Raji (cell line): ENCODE data around the gene RAB2B.

ENCODE experiments used
- POLR2A ChIP-seq: IDR thresholded peaks from 2 replicates; pipeline ENCODE4 v1.6.1; 2011; ENCODE audit warnings: low read depth, low read length, control low read depth; ENCODE audit not compliant: insufficient read depth

The RAB2B gene

DNA sequence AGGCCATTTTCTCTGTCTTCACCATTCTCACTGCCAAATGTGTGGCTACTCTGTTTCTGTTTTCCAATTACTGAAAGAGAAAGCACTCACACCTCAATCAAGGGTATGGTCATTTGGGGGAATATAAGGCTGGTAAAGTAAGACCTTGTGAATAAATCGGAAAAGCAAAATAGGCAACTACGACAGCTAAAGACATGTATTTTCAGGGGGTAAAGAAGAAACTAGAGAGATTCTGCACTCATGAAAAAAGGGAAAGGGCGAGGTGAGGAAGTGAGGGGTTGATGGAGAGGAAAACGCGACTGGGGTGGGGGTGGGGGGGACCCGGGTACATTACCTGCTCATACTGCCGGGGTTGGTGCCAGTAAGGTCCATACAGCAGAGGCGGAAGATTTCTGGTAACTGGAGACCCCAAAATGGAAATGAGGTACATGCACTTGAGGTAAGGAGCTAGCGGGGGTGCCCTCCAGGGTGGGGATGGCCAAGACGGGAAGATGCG lies 40.1 kb downstream of the RAB2B start:
- no peak for TF ChIP-seq POLR2A

DNA sequence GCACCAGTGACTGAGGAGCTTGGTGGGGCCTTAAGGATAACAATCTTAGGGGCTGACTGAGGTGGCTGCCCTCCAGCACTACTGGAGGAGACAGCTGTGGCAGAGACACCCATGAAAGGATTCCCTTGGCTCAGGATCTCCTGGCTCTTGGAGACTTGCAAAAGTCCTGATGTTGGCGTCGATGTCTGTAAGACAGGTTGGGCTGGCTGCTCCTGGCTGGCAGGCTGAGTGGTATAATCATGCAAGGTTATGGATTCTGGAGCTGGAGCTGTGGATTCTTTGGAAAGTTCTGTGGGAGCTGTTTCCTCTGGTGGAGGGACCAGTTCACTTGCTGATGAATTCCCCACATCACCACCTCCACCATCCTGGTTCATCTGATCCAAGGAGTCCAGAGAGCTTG lies 45.6 kb downstream of the RAB2B start:
- no peak for TF ChIP-seq POLR2A

DNA sequence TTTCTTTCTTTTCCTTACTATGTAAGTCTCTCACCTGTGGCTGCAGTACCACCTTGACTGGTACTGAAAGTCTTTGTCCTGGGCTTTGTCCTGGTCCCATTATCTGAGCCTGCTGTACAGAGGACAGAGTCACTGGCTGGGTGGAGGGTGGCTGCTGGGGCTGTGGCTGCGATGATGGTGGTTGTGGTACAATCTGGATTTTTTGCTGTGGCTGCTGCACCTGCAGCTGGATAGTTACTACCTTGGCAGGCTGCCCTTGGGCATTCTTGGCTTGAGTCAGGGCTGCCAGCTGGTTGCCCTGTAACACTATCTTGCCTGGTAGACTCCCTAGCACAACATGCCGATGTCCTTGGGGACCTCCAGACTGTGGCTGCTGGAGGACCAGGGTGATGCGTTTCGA lies 47.8 kb downstream of the RAB2B start:
- TF ChIP-seq POLR2A = no peak

DNA sequence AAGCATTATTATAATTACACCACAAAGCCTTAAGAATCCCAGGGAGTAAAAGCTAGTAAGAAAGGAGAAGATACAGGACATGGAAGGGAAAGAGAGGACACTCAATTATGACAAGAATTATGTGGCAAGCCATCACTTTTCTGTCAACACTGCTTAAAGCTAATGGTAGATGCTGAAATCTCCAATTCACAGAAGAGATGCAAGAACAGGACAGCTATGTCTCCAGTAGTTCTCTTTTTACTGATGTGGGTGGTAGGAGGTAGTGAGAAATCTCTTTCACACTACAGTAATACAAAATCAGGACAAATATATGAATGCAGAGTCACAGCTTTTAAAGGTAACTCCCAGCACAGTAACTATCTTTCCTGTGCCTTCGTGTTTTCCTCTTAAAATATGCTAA lies 50.1 kb downstream of the RAB2B start:
- no peak for TF ChIP-seq POLR2A

DNA sequence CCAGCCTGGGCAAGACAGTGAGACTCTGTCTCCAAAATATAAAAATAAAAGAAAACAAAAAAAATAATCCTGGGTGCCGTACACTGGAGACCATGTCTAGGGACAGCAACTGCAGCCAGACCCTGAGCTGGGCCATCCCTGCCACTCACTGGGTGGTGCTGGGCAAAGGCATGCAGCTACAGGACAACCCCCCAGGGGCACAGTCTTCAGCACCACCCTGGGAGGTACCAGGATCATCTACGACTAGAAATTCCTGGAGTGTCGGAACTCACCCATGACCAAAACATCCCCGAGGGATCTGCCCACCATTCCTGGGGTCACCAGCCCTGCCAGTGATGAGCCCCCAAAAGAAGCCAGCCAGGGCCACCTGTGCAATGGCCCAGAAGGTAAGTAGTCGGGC lies 57.2 kb downstream of the RAB2B start:
- TF ChIP-seq POLR2A = no peak

DNA sequence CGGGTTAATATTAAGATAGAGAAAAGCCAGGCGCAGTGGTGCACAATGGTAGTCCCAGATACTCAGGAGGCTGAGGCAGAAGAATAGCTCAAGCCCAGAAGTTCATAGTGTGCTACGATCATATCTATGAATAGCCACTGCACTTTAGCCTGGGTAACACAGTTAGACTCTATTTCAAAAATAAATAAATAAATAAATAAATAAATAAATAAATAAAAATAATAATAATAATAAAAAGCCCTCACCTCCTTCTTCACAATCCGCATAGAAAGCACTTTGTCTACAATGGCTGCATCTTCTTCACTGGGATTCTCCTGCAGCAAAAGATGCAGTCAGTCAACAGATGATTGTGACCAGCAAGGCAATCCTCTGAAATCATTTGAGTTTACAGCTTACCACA lies 61.4 kb downstream of the RAB2B start:
- no peak for TF ChIP-seq POLR2A

DNA sequence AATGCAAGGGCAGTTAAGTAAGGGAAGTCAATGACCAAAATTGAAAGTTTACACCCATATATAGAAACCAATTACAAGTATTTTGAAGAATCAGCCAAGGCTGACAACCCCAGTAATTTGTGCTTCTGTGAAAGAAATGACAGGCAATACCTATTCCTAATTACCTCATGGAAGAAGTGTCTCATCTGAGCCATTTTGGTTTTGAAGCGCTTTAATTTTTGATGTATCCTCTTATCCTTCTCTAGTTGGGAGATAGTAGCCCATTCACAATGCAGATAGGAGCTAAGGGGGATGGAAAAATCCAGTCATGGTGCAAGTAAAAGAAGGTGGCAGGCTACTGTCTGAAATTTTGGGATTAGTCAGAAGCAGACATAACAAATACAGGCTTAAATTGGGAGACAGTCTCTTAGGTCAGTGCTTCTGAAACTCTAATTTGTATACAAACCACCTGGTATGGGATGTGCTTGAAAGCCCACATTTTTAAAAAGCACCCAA lies 62.6 kb downstream of the RAB2B start:
- TF ChIP-seq POLR2A = no peak
